Gastrocnemius medialis (tissue), 4 donors: ENCODE data around the gene MMP24OS. TPM values are rescaled to one million over a fixed set of nuclear protein-coding genes. Genes with fewer than 3 reads are reported as not detected.

Experiments
- ATAC-seq, 2 donors: fragments of 150-250 bp; one replicate each; pipeline ENCODE4 v1.9.1; 2016
- DNase-seq, 2 donors: peaks; one replicate each; pipeline ENCODE4 v3.0.0-alpha.2; 2019
- H3K27ac ChIP-seq, 4 donors: fragments of 200-600 bp; sonication (generic); 1 replicate in 1 of 4; 2 replicates in 3 of 4; pipeline ENCODE4 v1.5.1; 2016 to 2018; ENCODE audit warnings: mild to moderate bottlenecking in 2 of 4, moderate library complexity in 1 of 4
- H3K27me3 ChIP-seq, 3 donors: fragments of 200-600 bp; sonication (generic) in 2 of 3; 1 replicate in 1 of 3; 2 replicates in 2 of 3; pipeline versions ENCODE4 v1.5.1 to v1.6.0; 2016 to 2019; ENCODE audit warnings: mild to moderate bottlenecking in 1 of 3, moderate library complexity in 1 of 3
- H3K36me3 ChIP-seq, 2 donors: fragments of 200-600 bp; sonication (generic) in 1 of 2; one replicate each; pipeline ENCODE4 v1.5.1; 2017 to 2018
- H3K4me1 ChIP-seq, 2 donors: fragments of 200-600 bp; sonication (generic) in 1 of 2; one replicate each; pipeline ENCODE4 v1.5.1; 2016 to 2017; ENCODE audit warnings: mild to moderate bottlenecking in 2 of 2
- H3K4me3 ChIP-seq, 4 donors: fragments of 200-600 bp; sonication (generic) in 3 of 4; 1 replicate in 1 of 4; 2 replicates in 3 of 4; pipeline ENCODE4 v1.5.1; 2016 to 2019; ENCODE audit warnings: mild to moderate bottlenecking in 2 of 4
- H3K9me3 ChIP-seq, 3 donors: fragments of 200-600 bp; sonication (generic) in 2 of 3; 1 replicate in 1 of 3; 2 replicates in 2 of 3; pipeline ENCODE4 v1.5.1; 2016 to 2019
- CTCF ChIP-seq, 5 experiments: fragments of 450-650 bp in 3 of 5; fragments of 200-600 bp in 2 of 5; sonication (generic) in 2 of 5; IDR thresholded peaks in 4 of 5; conservative IDR thresholded peaks in 1 of 5; 1 replicate in 4 of 5; 2 replicates in 1 of 5; pipeline ENCODE4 v1.5.1; 2016 to 2019; ENCODE audit warnings: antibody characterized with exemption in 5 of 5, mild to moderate bottlenecking in 3 of 5, moderate library complexity in 3 of 5
- POLR2A ChIP-seq, 2 donors: fragments of 450-650 bp; IDR thresholded peaks; one replicate each; pipeline ENCODE4 v1.6.1; 2017; ENCODE audit warnings: antibody characterized with exemption in 2 of 2, mild to moderate bottlenecking in 2 of 2, moderate library complexity in 2 of 2
- in situ Hi-C, 4 donors: fragments of 200-750 bp; cut with MboI; loops; one replicate each; pipeline versions ENCODE4 v1.15.0 to v1.8.0; 2017; ENCODE audit warnings: low sequenced_read_pairs in 4 of 4
- intact Hi-C: fragments of 100-400 bp; cut with DNase I; formaldehyde crosslinking; loops from one replicate; pipeline ENCODE4 v1.15.1; 2023; ENCODE audit warnings: low total_unique reads
- total RNA-seq, 4 donors: library from RNA; depleted of rRNA; stranded (reverse); fragments of >200 nt; gene quantifications; one replicate each; pipeline versions ENCODE4 v1.1.0 to v1.2.3, GENCODE V29; 2016

MMP24OS gene
- total RNA-seq, 4 donors from 2014 or later, result 3.8 to 18.4 (median 12.4) TPM

- Histone ChIP-seq H3K4me1 (peaks cover 6 to 8% of the 10 kb centered on the region in 2 donors), H3K4me3 (no peak overlapping the region), H3K27me3 (no peaks in the 10 kb centered on the region), H3K27ac (no peak overlapping the region), H3K9me3 (no peaks in the 10 kb centered on the region), H3K36me3 (peaks cover 0 to 11% of the 10 kb centered on the region in 2 donors)
- intact Hi-C loops, result loop anchor here (10.0 kb wide), 1 partner anchor 447 kb away; the partner anchor contains the start of gene NCOA6
- no peak for TF ChIP-seq CTCF (IDR thresholded peaks at IDR 0.05 in 4 of 5, conservative IDR thresholded peaks at IDR 0.05 in 1 of 5)
- no peak for TF ChIP-seq POLR2A (IDR thresholded peaks at IDR 0.05)
- ATAC-seq, result no peak
- in situ Hi-C loops, result no loop called here
- DNase-seq, result no peak
Measured at GRCh38 chr20:35271904-35272303, 6.0 kb downstream of the MMP24OS start.

GRCh38 chr20:35271073-35271882 is 6.6 kb downstream of the MMP24OS start:
- Histone ChIP-seq H3K27me3 (no peaks in the 10 kb centered on the region), H3K27ac (no peak overlapping the region), H3K4me3 (no peak overlapping the region), H3K9me3 (no peaks in the 10 kb centered on the region), H3K36me3 (peaks cover 0 to 11% of the 10 kb centered on the region in 2 donors), H3K4me1 (peaks cover 0 to 1% of the 10 kb centered on the region in 2 donors)
- intact Hi-C loops (loop anchor here (10.0 kb wide), 1 partner anchor 446 kb away; the partner anchor contains the start of gene NCOA6), in situ Hi-C loops (no loop called here)
- TF ChIP-seq POLR2A (IDR thresholded peaks at IDR 0.05) (no peak), CTCF (IDR thresholded peaks at IDR 0.05 in 4 of 5, conservative IDR thresholded peaks at IDR 0.05 in 1 of 5) (no peak)
- DNase-seq (no peak), ATAC-seq (no peak)

GRCh38 chr20:35270021-35270902 is 7.7 kb downstream of the MMP24OS start:
- H3K9me3 ChIP-seq, result no peaks in the 10 kb centered on the region
- no peak overlapping the region for H3K4me3 ChIP-seq
- no peak for TF ChIP-seq CTCF (IDR thresholded peaks at IDR 0.05 in 4 of 5, conservative IDR thresholded peaks at IDR 0.05 in 1 of 5)
- TF ChIP-seq POLR2A (IDR thresholded peaks at IDR 0.05), result no peak
- no peak for ATAC-seq
- no peak for DNase-seq
- no peak overlapping the region for H3K27ac ChIP-seq
- intact Hi-C loops (loop anchor here (10.0 kb wide), 1 partner anchor 445 kb away; the partner anchor contains the start of gene NCOA6), in situ Hi-C loops (no loop called here)
- no peaks in the 10 kb centered on the region for H3K4me1 ChIP-seq
- no peaks in the 10 kb centered on the region for H3K27me3 ChIP-seq
- H3K36me3 ChIP-seq, result peaks cover 0 to 11% of the 10 kb centered on the region in 2 donors

- Histone ChIP-seq H3K36me3 (peaks cover 0 to 11% of the 10 kb centered on the region in 2 donors), H3K27ac (no peak overlapping the region), H3K4me1 (no peaks in the 10 kb centered on the region), H3K27me3 (no peaks in the 10 kb centered on the region), H3K4me3 (no peak overlapping the region), H3K9me3 (no peaks in the 10 kb centered on the region)
- DNase-seq (no peak), ATAC-seq (peak in 1 of 2 donors; percentile 37)
- intact Hi-C loops (loop anchor here (1.0 kb wide), 1 partner anchor 124 kb away; no protein-coding TSS in a partner anchor), in situ Hi-C loops (no loop called here)
- TF ChIP-seq CTCF (IDR thresholded peaks at IDR 0.05 in 4 of 5, conservative IDR thresholded peaks at IDR 0.05 in 1 of 5) (peak; percentile 31 to 65 (median 57)), POLR2A (IDR thresholded peaks at IDR 0.05) (no peak)
Measured at GRCh38 chr20:35269055-35269781, 8.7 kb downstream of the MMP24OS start.
